ENCODE data around the gene GRM1.
"Not testable (repeated sequence)": the region's sequence is repeated elsewhere in the genome, so short reads cannot be mapped to it uniquely, and the experiment has no call there.

GRM1 gene

GRCh38 chr6:146191612-146192011 is 162.8 kb downstream of the GRM1 start:
- DNase-seq (ENCODE audit: low read depth): no peak

- no peak for DNase-seq (ENCODE audit: low read depth)
Measured at GRCh38 chr6:146194434-146194833, 165.6 kb downstream of the GRM1 start.

- DNase-seq (ENCODE audit: low read depth): no peak
Measured at GRCh38 chr6:146200176-146200575, 171.3 kb downstream of the GRM1 start.

GRCh38 chr6:146202570-146202969 is 173.7 kb downstream of the GRM1 start:
- no peak for DNase-seq (ENCODE audit: low read depth)

DNA sequence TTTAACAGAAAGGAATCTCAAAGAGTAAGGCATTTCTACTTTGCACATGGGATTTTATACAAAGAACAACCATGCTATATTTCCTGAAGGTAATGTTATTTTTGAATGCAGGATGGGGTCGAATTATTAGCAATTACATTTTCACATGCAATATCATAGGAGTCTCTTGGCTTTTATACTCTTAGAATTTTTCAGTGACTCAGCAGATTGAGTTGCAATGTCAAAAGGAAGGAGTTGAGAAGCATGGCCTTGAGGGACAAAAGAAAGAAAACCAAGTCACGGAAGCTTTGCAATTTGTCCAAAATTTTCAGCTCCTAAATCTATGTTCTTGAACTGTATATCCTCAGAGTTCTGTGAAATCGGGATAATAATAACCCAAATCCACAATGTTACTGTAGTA is 181.1 kb downstream of the GRM1 start:
- DNase-seq (ENCODE audit: low read depth): no peak

GRCh38 chr6:146210406-146211083 is 181.7 kb downstream of the GRM1 start:
- DNase-seq (ENCODE audit: low read depth): no peak

DNA sequence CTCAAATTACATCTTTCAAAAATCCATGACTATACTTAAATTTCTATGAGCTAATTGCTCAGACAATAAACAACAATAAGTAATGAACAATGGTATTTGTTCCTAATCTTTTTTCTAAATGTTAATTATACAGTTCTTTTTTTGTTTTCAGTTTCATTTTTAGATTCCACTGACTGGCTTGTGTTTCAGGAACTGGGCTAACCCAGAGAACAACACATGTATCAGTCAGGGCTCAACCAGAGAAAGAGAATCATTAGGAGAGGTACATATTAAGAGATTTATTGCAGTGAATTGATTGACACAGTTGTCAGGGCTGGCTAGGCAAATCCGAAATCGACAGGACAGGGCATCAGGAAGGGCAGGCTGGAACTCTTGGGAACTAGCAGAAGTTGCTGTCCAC is 182.8 kb downstream of the GRM1 start:
- no peak for DNase-seq (ENCODE audit: low read depth)

GRCh38 chr6:146212781-146213180 is 183.9 kb downstream of the GRM1 start:
- no peak for DNase-seq (ENCODE audit: low read depth)

DNA sequence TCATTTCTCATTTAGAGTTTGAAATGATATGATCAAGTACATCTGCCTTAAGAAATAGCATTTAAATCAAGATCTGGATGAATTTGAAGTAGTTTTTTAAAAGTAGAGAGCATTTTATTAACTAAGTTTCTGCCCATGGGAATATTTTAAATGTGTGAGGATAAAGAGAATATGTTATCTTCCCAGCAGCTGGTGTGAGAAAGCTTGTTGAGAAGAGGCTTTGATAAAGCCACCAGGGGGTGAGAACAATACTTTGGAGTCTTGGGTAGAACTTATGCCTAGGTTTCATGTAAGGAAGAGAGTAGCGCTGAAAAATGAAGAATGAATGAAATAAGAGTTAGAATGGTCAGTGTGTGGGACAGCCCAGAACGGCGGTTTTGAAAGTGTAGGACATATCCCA is 190.2 kb downstream of the GRM1 start:
- DNase-seq (ENCODE audit: low read depth): no peak

DNA sequence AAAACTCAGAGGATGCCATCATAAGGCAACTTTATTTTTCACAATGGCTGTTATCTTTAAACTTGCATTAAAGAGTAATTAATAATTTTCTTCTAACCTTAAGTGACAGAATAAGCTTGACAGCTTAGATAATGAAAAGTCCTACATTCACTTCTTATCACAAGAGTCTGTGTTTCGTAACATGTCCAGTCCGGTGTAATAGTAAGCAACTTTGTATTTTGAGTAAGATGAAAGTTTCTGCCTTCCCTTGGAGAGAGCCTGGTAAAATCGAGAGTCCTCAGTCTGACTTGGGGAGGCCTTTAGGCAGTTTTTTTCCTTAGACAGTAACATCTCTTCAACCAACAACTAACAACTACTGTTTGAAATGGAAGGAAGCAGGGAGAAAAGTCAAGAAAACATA is 195.6 kb downstream of the GRM1 start:
- DNase-seq (ENCODE audit: low read depth): no peak

DNA sequence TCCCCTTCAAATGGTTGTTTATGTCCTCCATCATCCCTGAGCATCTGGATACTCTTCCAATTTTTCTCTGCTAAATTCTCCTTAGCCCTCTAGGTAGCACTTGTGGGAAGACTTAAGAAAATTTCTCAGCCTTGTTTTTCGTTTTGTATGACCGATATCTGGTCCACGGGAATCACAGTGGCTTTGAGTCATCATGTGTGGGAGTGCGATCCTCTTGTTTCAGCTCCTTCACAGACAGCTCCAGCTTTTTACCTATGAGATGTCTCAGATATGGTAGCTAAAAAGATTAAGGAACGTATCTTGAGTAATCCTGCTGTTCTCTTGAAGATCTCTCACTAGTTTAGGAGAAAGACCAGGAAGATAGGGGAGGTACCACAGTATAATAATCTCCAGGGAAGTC is 196.1 kb downstream of the GRM1 start:
- no peak for DNase-seq (ENCODE audit: low read depth)

GRCh38 chr6:146240322-146240721 is 211.5 kb downstream of the GRM1 start:
- DNase-seq (ENCODE audit: low read depth): no peak

GRCh38 chr6:146240807-146241206 is 211.9 kb downstream of the GRM1 start:
- DNase-seq (ENCODE audit: low read depth): no peak

DNA sequence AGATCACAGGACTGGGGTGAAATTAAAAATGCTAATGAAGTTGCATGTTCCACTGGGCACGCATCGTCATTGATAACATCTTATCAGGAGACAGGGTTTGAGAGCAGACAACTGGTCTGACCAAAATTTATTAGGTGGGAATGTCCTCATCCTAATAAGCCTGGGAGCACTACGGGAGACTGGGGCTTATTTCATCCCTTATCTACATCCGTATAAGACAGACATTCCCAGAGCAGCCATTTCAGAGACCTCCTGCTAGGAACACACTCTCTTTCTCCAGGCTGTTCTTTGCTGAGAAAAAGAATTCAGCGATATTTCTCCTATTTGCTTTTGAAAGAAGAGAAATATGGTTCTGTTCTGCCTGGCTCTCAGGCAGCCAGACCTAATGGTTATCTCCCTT is 214.8 kb downstream of the GRM1 start:
- DNase-seq (ENCODE audit: low read depth): not testable (repeated sequence)

DNA sequence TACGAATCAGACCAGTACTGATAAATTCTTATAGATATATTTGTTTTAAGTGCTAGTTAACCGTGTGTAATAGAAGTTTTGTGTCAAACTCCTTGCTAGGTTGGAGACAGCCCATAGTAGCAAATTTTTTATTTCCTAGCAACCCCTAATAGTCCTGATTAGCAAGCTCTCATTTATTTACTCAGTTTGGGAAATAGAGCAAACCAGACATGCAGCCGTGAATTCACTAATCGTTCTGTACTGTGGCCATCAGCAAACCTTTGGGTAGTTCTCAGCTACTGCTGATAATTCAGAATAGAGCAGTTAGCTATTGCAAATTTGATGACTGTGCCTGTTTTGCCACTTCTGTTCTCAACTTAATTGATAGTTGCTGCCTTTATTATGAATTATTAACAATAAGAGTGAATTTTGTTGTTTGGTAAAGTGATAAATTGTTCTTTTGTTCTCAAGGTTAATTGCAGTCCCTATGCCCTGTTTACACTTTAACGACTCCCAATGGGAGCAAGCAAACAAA is 215.8 kb downstream of the GRM1 start:
- no peak for DNase-seq (ENCODE audit: low read depth)

DNA sequence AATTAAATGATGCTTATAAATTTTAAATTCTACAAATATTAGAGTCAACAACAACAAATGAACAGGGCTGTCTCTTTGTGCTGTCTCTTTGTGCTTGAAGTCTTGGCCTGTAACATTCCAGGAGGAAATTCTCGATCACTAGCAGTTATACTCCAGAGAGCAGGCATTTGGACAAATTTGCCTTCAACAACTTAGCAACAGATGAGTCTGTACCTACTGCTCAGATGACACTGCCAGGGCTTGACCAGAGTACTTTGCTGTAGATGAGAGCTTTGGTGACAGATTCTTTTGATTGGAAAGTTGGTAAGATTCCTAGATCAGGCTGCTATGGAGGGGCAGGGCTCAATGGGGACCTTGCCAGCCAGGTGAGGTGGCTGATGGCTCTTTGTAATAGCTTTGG is 217.2 kb downstream of the GRM1 start:
- DNase-seq (ENCODE audit: low read depth): no peak

GRCh38 chr6:146253691-146254090 is 224.8 kb downstream of the GRM1 start:
- DNase-seq (ENCODE audit: low read depth): no peak

DNA sequence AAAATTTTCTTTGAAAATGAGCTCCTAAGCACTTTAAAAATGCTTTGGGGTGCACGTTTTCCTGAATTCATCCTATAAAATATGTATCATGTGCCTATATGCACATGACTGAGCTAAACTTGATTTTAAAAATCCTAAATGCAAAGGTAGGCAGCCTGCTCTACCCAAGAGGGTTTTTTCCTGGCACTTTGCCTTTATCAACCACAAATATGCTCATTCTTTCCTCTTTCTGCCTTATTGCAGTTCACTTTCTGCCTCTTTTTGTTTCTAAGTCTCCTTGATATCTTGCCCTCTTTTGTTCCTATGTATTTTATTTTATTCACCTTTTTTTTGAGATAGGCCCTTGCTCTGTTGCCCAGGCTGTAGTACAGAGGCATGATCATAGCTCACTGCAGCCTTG is 229.3 kb downstream of the GRM1 start:
- DNase-seq (ENCODE audit: low read depth): no peak

GRCh38 chr6:146260886-146261285 is 232.0 kb downstream of the GRM1 start:
- DNase-seq (ENCODE audit: low read depth): no peak

- no peak for DNase-seq (ENCODE audit: low read depth)
Measured at GRCh38 chr6:146265056-146265455, 236.2 kb downstream of the GRM1 start.

- DNase-seq (ENCODE audit: low read depth): no peak
Measured at GRCh38 chr6:146267447-146267846, 238.6 kb downstream of the GRM1 start.

- no peak for DNase-seq (ENCODE audit: low read depth)
Measured at GRCh38 chr6:146267946-146268345, 239.1 kb downstream of the GRM1 start.

GRCh38 chr6:146269482-146269881 is 240.6 kb downstream of the GRM1 start:
- no peak for DNase-seq (ENCODE audit: low read depth)

DNA sequence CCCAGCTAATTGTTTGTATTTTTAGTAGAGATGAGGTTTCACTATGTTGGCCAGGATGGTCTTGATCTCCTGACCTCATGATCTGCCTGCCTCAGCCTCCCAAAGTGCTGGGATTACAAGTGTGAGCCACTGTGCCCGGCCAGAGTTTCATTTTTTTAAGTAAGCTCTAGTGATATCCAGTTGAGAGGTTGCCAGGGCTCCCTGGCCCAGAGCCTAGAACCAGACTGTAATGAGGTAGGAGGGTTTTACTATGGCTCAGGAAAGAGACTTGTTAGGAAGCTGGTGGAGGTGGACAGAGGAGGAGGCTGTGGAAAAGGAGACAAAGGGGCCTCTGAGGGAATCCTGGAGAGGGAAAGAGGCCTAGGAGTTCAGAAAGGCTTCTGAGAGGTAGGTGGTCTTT is 242.3 kb downstream of the GRM1 start:
- not testable (repeated sequence) for DNase-seq (ENCODE audit: low read depth)
